Upper lobe of left lung (tissue), 6 donors: Measurements from ENCODE around the gene CMIP. TPM values are rescaled to one million over a fixed set of nuclear protein-coding genes. Genes with fewer than 3 reads are reported as not detected.

Experiments used
- ATAC-seq, 2 donors: fragments of 200-7000 bp; cut with Tn5 transposase; one replicate each; pipeline ENCODE4 v1.9.1; 2022; ENCODE audit warnings: mild to moderate bottlenecking in 2 of 2, moderate library complexity in 2 of 2; ENCODE audit not compliant: low FRiP score in 2 of 2
- DNase-seq, 2 donors: peaks; one replicate each; pipeline ENCODE4 v3.0.0-alpha.2; 2019 to 2020
- H3K27ac ChIP-seq, 4 donors: fragments of 200-600 bp; sonication (generic); one replicate each; pipeline ENCODE4 v1.5.1; 2016 to 2019
- H3K27me3 ChIP-seq, 4 donors: fragments of 200-600 bp; sonication (generic); one replicate each; pipeline ENCODE4 v1.5.1; 2017 to 2019
- H3K36me3 ChIP-seq, 4 donors: fragments of 200-600 bp; sonication (generic); one replicate each; pipeline ENCODE4 v1.5.1; 2016 to 2019
- H3K4me1 ChIP-seq, 4 donors: fragments of 200-600 bp; sonication (generic); one replicate each; pipeline ENCODE4 v1.5.1; 2018 to 2019
- H3K4me3 ChIP-seq, 4 donors: fragments of 200-600 bp; sonication (generic); one replicate each; pipeline ENCODE4 v1.5.1; 2017 to 2019; ENCODE audit warnings: mild to moderate bottlenecking in 2 of 4, moderate library complexity in 1 of 4
- H3K9me3 ChIP-seq, 4 donors: fragments of 200-600 bp; sonication (generic); one replicate each; pipeline ENCODE4 v1.5.1; 2018 to 2019
- EP300 ChIP-seq, 4 donors: sonication (generic); formaldehyde crosslinking; IDR thresholded peaks; one replicate each; pipeline ENCODE4 v1.5.1; 2017; ENCODE audit warnings: antibody characterized with exemption in 4 of 4, control low read depth in 2 of 4
- POLR2A ChIP-seq, 4 donors: fragments of 450-650 bp; IDR thresholded peaks; one replicate each; pipeline ENCODE4 v1.5.1; 2016 to 2017; ENCODE audit warnings: antibody characterized with exemption in 4 of 4, mild to moderate bottlenecking in 2 of 4
- POLR2AphosphoS5 ChIP-seq, 2 donors: sonication (generic); formaldehyde crosslinking; IDR thresholded peaks; one replicate each; pipeline ENCODE4 v1.5.1; 2017; ENCODE audit warnings: antibody characterized with exemption in 2 of 2
- WGBS, 2 donors: methylation state at CpG; one replicate each; pipeline ENCODE4 v1.1.5; 2017 to 2018; 5-methylcytosine and 5-hydroxymethylcytosine counted together
- total RNA-seq, 6 donors: library from RNA; depleted of rRNA in 4 of 6; stranded (reverse); fragments of >200 nt in 4 of 6; gene quantifications; one replicate each; pipeline versions ENCODE4 v1.1.0 to v1.2.1, GENCODE V29; 2016 to 2021
- TF ChIP-seq, protein P1 (sequence below), 6 experiments: fragments of 450-650 bp in 4 of 6; fragments of 200-600 bp in 2 of 6; sonication (generic) in 2 of 6; IDR thresholded peaks; one replicate each; pipeline ENCODE4 v1.5.1; 2016 to 2019; ENCODE audit warnings: antibody characterized with exemption in 6 of 6
- donor health status: DM: no; HTN: no; CAD: no; lungs with moderate emphysema.
- donor health status: DM: no; HTN: yes; CAD: no; lungs with severe emphysema.

CMIP gene
- total RNA-seq, 6 donors from 2014 or later: 48.3 to 109 (median 67.6) TPM

DNA sequence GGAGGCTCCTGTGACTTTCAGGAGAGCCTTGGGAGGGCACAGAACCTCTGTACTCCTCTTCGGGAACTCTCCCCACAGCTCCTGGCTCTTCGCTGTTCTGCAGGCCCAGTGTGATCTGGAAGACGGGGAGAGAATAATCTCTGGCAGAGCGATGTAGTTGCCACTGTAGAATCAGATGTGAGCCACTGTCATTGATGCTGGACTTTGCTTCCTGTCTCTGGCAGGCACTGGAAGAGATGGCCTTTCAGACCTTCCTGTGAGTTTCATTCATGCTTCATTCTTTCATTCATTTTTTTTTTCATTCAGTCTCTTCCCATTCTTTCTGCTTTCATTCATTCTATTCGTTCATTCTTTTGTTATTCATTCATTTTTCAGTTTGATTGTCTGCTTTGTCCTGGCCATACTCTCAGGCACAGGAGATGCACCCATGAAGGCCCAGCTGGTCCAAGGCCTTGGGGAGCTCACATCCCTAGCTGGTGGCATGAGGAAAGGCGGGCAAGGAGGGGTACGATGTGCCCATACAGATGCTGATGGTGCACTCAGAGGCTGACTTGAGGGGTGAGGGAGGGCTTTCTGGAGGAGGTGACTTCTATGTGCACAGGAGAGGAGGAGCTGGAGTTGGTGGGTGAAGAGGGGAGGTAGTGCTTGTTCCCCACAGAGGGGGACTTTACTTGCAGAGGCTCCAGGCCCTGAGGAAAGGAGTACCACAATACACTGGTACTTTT, 44.2 kb downstream of the CMIP start:
- WGBS, 2 donors: 87 to 88% methylated on average over 7 of the region's 7 CpGs
- no peaks in the 10 kb centered on the region for H3K9me3 ChIP-seq
- no peaks in the 10 kb centered on the region for H3K36me3 ChIP-seq
- ATAC-seq: no peak
- H3K4me3 ChIP-seq: no peak overlapping the region
- TF ChIP-seq, protein P1, sequence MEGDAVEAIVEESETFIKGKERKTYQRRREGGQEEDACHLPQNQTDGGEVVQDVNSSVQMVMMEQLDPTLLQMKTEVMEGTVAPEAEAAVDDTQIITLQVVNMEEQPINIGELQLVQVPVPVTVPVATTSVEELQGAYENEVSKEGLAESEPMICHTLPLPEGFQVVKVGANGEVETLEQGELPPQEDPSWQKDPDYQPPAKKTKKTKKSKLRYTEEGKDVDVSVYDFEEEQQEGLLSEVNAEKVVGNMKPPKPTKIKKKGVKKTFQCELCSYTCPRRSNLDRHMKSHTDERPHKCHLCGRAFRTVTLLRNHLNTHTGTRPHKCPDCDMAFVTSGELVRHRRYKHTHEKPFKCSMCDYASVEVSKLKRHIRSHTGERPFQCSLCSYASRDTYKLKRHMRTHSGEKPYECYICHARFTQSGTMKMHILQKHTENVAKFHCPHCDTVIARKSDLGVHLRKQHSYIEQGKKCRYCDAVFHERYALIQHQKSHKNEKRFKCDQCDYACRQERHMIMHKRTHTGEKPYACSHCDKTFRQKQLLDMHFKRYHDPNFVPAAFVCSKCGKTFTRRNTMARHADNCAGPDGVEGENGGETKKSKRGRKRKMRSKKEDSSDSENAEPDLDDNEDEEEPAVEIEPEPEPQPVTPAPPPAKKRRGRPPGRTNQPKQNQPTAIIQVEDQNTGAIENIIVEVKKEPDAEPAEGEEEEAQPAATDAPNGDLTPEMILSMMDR (IDR thresholded peaks at IDR 0.05): no peak
- TF ChIP-seq POLR2A (IDR thresholded peaks at IDR 0.05): no peak
- TF ChIP-seq POLR2AphosphoS5 (IDR thresholded peaks at IDR 0.05): no peak
- TF ChIP-seq EP300 (IDR thresholded peaks at IDR 0.05): no peak
- no peak overlapping the region for H3K27ac ChIP-seq
- peaks cover 66 to 98% (median 89%) of the 10 kb centered on the region in 4 donors for H3K4me1 ChIP-seq
- H3K27me3 ChIP-seq: no peaks in the 10 kb centered on the region
- no peak for DNase-seq

DNA sequence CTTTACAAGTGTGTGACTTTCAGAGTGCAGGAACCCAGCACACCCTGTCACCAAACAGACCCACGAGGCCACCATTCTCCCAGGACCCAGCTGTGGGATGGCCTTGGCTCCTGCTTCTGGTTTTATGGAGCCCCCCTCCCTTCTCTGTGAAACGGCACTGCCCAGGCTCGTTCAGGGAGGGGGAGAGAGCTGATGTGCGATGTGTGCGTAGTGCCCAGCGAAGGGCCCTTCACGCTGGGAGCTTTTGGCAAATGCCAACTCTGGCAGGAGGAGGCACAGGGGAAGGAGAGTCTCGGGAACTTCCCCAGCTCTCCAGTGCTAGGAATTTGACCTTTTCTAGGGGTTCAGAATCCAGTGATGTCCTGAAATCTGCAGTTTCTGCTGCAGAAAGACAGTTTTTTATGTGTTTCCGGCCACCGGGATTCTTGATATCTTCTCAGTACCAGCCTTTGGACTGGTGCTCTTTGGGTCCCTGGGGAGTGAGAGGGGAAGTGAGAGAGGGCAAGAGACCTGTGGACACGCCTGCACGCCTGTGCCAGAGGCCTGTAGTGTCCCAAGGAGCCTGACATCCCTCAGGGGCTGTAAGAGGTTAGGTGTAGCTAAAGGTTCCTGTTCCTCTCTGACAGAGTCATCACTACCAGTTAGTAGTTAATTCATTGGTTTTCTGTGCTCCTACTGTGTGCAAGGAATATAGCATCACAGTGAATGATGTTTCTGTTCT, 45.1 kb downstream of the CMIP start:
- TF ChIP-seq, protein P1 (IDR thresholded peaks at IDR 0.05): no peak
- TF ChIP-seq EP300 (IDR thresholded peaks at IDR 0.05): no peak
- TF ChIP-seq POLR2A (IDR thresholded peaks at IDR 0.05): no peak
- no peak for TF ChIP-seq POLR2AphosphoS5 (IDR thresholded peaks at IDR 0.05)
- ATAC-seq: peak in 1 of 2 donors; percentile 6
- peaks cover 68 to 98% (median 89%) of the 10 kb centered on the region in 4 donors for H3K4me1 ChIP-seq
- DNase-seq: no peak
- peak overlapping the region in 2 of 4 donors; percentile 21 to 82 for H3K27ac ChIP-seq
- WGBS, 2 donors: 62 to 66% methylated on average over 12 of the region's 12 CpGs
- H3K9me3 ChIP-seq: no peaks in the 10 kb centered on the region
- H3K4me3 ChIP-seq: no peak overlapping the region
- H3K27me3 ChIP-seq: no peaks in the 10 kb centered on the region
- H3K36me3 ChIP-seq: no peaks in the 10 kb centered on the region

DNA sequence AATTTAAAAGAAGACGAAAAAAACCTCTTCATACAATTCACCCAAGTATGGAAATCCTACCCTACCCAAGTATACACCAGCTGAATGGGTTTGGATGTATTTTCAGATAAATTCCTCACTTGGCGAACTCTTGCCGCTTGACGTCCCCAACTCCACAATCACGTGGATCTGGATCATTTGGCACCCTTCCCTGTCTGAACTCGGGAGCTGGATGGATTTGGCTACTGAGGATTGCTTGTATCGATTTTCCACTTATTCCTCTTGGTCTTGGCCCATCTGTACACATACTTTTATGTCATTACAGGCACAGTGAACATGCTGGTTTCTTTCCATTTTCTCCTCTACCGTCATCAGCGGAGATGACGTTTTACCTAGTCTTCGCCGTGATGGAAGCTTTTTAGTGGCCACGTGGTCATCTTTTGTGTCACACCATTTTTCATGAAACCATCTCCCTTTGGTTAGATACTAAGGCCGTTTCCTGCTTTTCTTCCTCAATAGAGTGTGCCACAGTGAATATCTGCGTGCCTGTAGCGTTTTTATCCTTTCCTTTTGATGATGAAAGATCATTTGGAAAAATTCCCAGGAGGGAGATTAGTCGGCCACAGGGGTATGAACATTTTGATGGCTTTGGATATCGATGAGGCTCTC, 47.1 kb downstream of the CMIP start:
- Histone ChIP-seq H3K36me3 (no peaks in the 10 kb centered on the region), H3K27ac (peak overlapping the region in 3 of 4 donors; percentile 71 to 85 (median 82)), H3K27me3 (no peaks in the 10 kb centered on the region), H3K9me3 (no peaks in the 10 kb centered on the region), H3K4me1 (peaks cover 73 to 94% (median 90%) of the 10 kb centered on the region in 4 donors), H3K4me3 (no peak overlapping the region)
- 63 to 70% methylated on average over 18 of the region's 18 CpGs for WGBS, 2 donors
- ATAC-seq: no peak
- DNase-seq: no peak
- no peak for TF ChIP-seq POLR2A (IDR thresholded peaks at IDR 0.05)
- TF ChIP-seq, protein P1 (IDR thresholded peaks at IDR 0.05): no peak
- TF ChIP-seq EP300 (IDR thresholded peaks at IDR 0.05): no peak
- TF ChIP-seq POLR2AphosphoS5 (IDR thresholded peaks at IDR 0.05): no peak

DNA sequence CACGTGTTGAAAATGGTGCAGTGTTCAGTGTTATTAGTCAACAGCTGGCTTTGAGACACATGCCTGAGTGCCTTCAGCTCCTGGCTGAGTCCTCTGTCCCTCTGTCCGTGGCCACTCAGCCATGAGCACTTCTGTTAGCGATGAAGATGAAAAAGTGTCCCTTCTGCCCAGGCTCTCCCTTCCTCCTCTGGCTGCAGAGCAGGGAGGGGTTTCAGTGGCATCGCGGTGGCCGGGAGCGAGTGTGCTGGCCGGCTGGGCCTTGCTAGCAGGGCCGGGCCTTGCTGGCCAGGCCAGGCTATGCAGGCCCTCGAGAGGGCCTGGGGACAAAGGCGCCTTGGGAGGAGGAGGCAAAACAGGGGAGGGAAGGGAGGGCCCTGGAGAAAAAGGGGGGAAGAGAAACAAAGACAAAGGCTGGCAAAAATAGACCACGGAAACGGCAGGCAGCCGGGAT, 47.7 kb downstream of the CMIP start:
- no peaks in the 10 kb centered on the region for H3K9me3 ChIP-seq
- peak overlapping the region; percentile 62 to 85 (median 76) for H3K27ac ChIP-seq
- DNase-seq (no peak), ATAC-seq (no peak)
- WGBS, 2 donors: 42 to 52% methylated on average over 13 to 14 of the region's 14 CpGs
- H3K36me3 ChIP-seq: no peaks in the 10 kb centered on the region
- no peaks in the 10 kb centered on the region for H3K27me3 ChIP-seq
- TF ChIP-seq POLR2A (IDR thresholded peaks at IDR 0.05) (no peak), EP300 (IDR thresholded peaks at IDR 0.05) (no peak), POLR2AphosphoS5 (IDR thresholded peaks at IDR 0.05) (no peak)
- H3K4me3 ChIP-seq: no peak overlapping the region
- H3K4me1 ChIP-seq: peaks cover 67 to 93% (median 89%) of the 10 kb centered on the region in 4 donors
